IMR-90 (cell line): ENCODE data around the gene GNB1L. TPM values are rescaled to one million over a fixed set of nuclear protein-coding genes. Genes with fewer than 3 reads are reported as not detected.

Experiments used
- ATAC-seq: fragments of 200-7000 bp; cut with Tn5 transposase; 2 replicates; pipeline ENCODE4 v1.9.1; 2020; ENCODE audit warnings: low read depth, mild to moderate bottlenecking, moderate library complexity
- BruUV-seq: library from RNA; stranded (reverse); fragments of 400-500 nt; replicated peaks from 2 replicates; lab custom pipeline; 2021; lab: Mats Ljungman, UMichigan
- CTCF ChIA-PET: fragments of 300-600 bp; formaldehyde crosslinking; extraction: SDS; loops from one replicate; lab custom pipeline; 2021; ENCODE audit warnings: antibody characterized with exemption; lab: Yijun Ruan, JAX
- POLR2A ChIA-PET: fragments of 300-600 bp; sonication (Branson Sonifier 250); formaldehyde crosslinking; loops from one replicate; lab custom pipeline; 2022; ENCODE audit warnings: antibody characterized with exemption; ENCODE audit not compliant: unreplicated experiment; lab: Charles Lee
- DNase-seq: peaks from one replicate; pipeline ENCODE4 v3.0.0; 2013
- H2AFZ ChIP-seq: replicated peaks from 2 replicates; pipeline ENCODE3; 2013; ENCODE audit warnings: low read length, mild to moderate bottlenecking; ENCODE audit not compliant: poor library complexity
- H2AK5ac ChIP-seq: 2 replicates; pipeline ENCODE4 v1.6.1; 2013; ENCODE audit warnings: low read depth, low read length, inconsistent platforms
- H2AK9ac ChIP-seq: replicated peaks from 2 replicates; pipeline ENCODE3; 2013; ENCODE audit warnings: mild to moderate bottlenecking, low read depth, low read length, moderate library complexity; ENCODE audit not compliant: poor library complexity
- H2BK120ac ChIP-seq: 2 replicates; pipeline ENCODE4 v1.6.1; 2013; ENCODE audit warnings: low read depth, low read length, inconsistent platforms
- H2BK15ac ChIP-seq: 3 replicates; pipeline ENCODE4 v1.6.1; 2013; ENCODE audit warnings: low read depth, low read length, inconsistent platforms
- H2BK20ac ChIP-seq: 2 replicates; pipeline ENCODE4 v1.6.1; 2013; ENCODE audit warnings: low read depth, mild to moderate bottlenecking, inconsistent platforms, low read length, moderate library complexity
- H2BK5ac ChIP-seq: 2 replicates; pipeline ENCODE4 v1.6.1; 2013; ENCODE audit warnings: mild to moderate bottlenecking, low read depth, low read length, inconsistent platforms; ENCODE audit not compliant: poor library complexity, severe bottlenecking
- H3K14ac ChIP-seq: replicated peaks from 2 replicates; pipeline ENCODE4 v1.6.1; 2013; ENCODE audit warnings: low read depth, low read length, inconsistent platforms
- H3K18ac ChIP-seq: 2 replicates; pipeline ENCODE4 v1.6.1; 2013; ENCODE audit warnings: low read depth, low read length, control low read depth
- H3K23ac ChIP-seq: 2 replicates; pipeline ENCODE4 v1.6.1; 2013; ENCODE audit warnings: low read depth, low read length, inconsistent platforms
- H3K27ac ChIP-seq: 2 replicates; pipeline ENCODE4 v1.5.1; 2013; ENCODE audit warnings: mild to moderate bottlenecking, control low read depth, low read length; ENCODE audit not compliant: insufficient read depth
- H3K27me3 ChIP-seq: 2 replicates; pipeline ENCODE4 v1.6.1; 2013; ENCODE audit warnings: low read length; ENCODE audit not compliant: control insufficient read depth, insufficient read depth
- H3K36me3 ChIP-seq: 2 replicates; pipeline ENCODE4 v1.6.1; 2013; ENCODE audit warnings: low read length, mixed read lengths; ENCODE audit not compliant: control insufficient read depth, insufficient read depth
- H3K4ac ChIP-seq: 2 replicates; pipeline ENCODE4 v1.6.1; 2013; ENCODE audit warnings: low read depth, low read length, inconsistent platforms
- H3K4me1 ChIP-seq: 2 replicates; pipeline ENCODE4 v1.6.1; 2013; ENCODE audit warnings: low read length, mixed read lengths; ENCODE audit not compliant: control insufficient read depth, insufficient read depth
- H3K4me2 ChIP-seq: 2 replicates; pipeline ENCODE4 v1.6.1; 2013; ENCODE audit warnings: low read depth, mild to moderate bottlenecking, control low read depth, low read length, moderate library complexity
- H3K4me3 ChIP-seq: 2 replicates; pipeline ENCODE4 v1.5.1; 2013; ENCODE audit warnings: low read depth, mild to moderate bottlenecking, control low read depth, low read length, moderate library complexity; ENCODE audit not compliant: insufficient read depth
- H3K56ac ChIP-seq: 2 replicates; pipeline ENCODE4 v1.6.1; 2013; ENCODE audit warnings: low read length, inconsistent platforms; ENCODE audit not compliant: insufficient read depth; ENCODE audit errors: extremely low read depth
- H3K79me1 ChIP-seq, 2 experiments: 2 replicates each; pipeline ENCODE4 v1.6.1; 2013; ENCODE audit warnings: low read length in 2 of 2, inconsistent platforms in 1 of 2, low read depth in 1 of 2
- H3K9ac ChIP-seq: 2 replicates; pipeline ENCODE4 v1.6.1; 2013; ENCODE audit warnings: low read depth, low read length, control low read depth
- H3K9me1 ChIP-seq: 2 replicates; pipeline ENCODE4 v1.6.1; 2013; ENCODE audit warnings: low read length, inconsistent platforms; ENCODE audit not compliant: insufficient read depth
- H3K9me3 ChIP-seq: 2 replicates; pipeline ENCODE4 v1.6.1; 2013; ENCODE audit warnings: low read length; ENCODE audit not compliant: control insufficient read depth, insufficient read depth
- H4K20me1 ChIP-seq: 2 replicates; pipeline ENCODE4 v1.6.1; 2013; ENCODE audit warnings: low read length, inconsistent platforms; ENCODE audit not compliant: insufficient read depth
- H4K5ac ChIP-seq: 2 replicates; pipeline ENCODE4 v1.6.1; 2013; ENCODE audit warnings: mild to moderate bottlenecking, low read depth, low read length, control low read depth
- H4K8ac ChIP-seq, 2 experiments: 2 replicates each; pipeline ENCODE4 v1.6.1; 2013; ENCODE audit warnings: low read depth in 2 of 2, low read length in 2 of 2, control low read depth in 1 of 2, inconsistent platforms in 1 of 2
- H4K91ac ChIP-seq: 2 replicates; pipeline ENCODE4 v1.6.1; 2013; ENCODE audit warnings: low read depth, low read length, inconsistent platforms; ENCODE audit not compliant: insufficient read depth
- BHLHE40 ChIP-seq: fragments of 150-350 bp; IDR thresholded peaks from 2 replicates; pipeline ENCODE4 v1.6.1; 2016; ENCODE audit warnings: mild to moderate bottlenecking, low read depth, low read length
- CEBPB ChIP-seq: IDR thresholded peaks from 2 replicates; pipeline ENCODE4 v1.6.1; 2012; ENCODE audit warnings: low read depth, low read length, improper control_type of control experiment
- CHD1 ChIP-seq: IDR thresholded peaks from 2 replicates; pipeline ENCODE4 v1.6.1; 2012; ENCODE audit warnings: low read depth, low read length, improper control_type of control experiment
- FOS ChIP-seq: fragments of 150-350 bp; IDR thresholded peaks from 2 replicates; pipeline ENCODE4 v1.6.1; 2016; ENCODE audit warnings: low read depth, low read length
- MAFK ChIP-seq: IDR thresholded peaks from 2 replicates; pipeline ENCODE4 v1.6.1; 2012; ENCODE audit warnings: low read depth, low read length, improper control_type of control experiment
- MAZ ChIP-seq: IDR thresholded peaks from 2 replicates; pipeline ENCODE4 v1.6.1; 2012; ENCODE audit warnings: low read depth, mild to moderate bottlenecking, low read length, improper control_type of control experiment, moderate library complexity, borderline replicate concordance
- MXI1 ChIP-seq: IDR thresholded peaks from 2 replicates; pipeline ENCODE4 v1.6.1; 2012; ENCODE audit warnings: low read depth, mild to moderate bottlenecking, low read length, moderate library complexity, borderline replicate concordance
- RFX5 ChIP-seq: IDR thresholded peaks from 2 replicates; pipeline ENCODE4 v1.8.0; 2012; ENCODE audit warnings: low read depth, mild to moderate bottlenecking, low read length, moderate library complexity
- SMC3 ChIP-seq: fragments of 150-350 bp; IDR thresholded peaks from 2 replicates; pipeline ENCODE4 v1.6.1; 2016; ENCODE audit warnings: low read depth, mild to moderate bottlenecking, antibody characterized with exemption, low read length, moderate library complexity
- WGBS, 2 experiments: methylation state at CpG; one replicate each; pipeline versions ENCODE4 v1.1.5 to v1.1.7; 2013; ENCODE audit warnings: missing lambda C conversion rate in 2 of 2; ENCODE audit not compliant: insufficient read length in 1 of 2; ENCODE audit errors: extremely low coverage in 2 of 2; 5-methylcytosine and 5-hydroxymethylcytosine counted together
- dilution Hi-C: fragments of 300-500 bp; cut with HindIII; formaldehyde crosslinking; loops from one replicate; pipeline ENCODE4 v1.14.3; 2018; ENCODE audit warnings: low sequenced_read_pairs; ENCODE audit not compliant: unreplicated experiment
- in situ Hi-C: fragments of 300-500 bp; cut with MboI; formaldehyde crosslinking; loops from 3 replicates; pipeline ENCODE4 v1.14.3; 2019; ENCODE audit warnings: low sequenced_read_pairs, inconsistent platforms, mixed read lengths
- intact Hi-C: fragments of 100-400 bp; cut with micrococcal nuclease; formaldehyde crosslinking; loops from 2 replicates; pipeline ENCODE4 v1.10.0; 2022
- polyA plus RNA-seq, 3 experiments: library from polyadenylated mRNA; depleted of rRNA; stranded (reverse); fragments of >200 nt; gene quantifications; 2 replicates each; pipeline ENCODE4 v1.2.3, GENCODE V29; 2012; ENCODE audit warnings: low replicate concordance in 1 of 3
- total RNA-seq: library from RNA; depleted of rRNA; stranded (reverse); fragments of >200 nt; gene quantifications from 2 replicates; pipeline ENCODE4 v1.2.3, GENCODE V29; 2012
- TF ChIP-seq, protein P1 (sequence below): fragments of 150-350 bp; IDR thresholded peaks from 2 replicates; pipeline ENCODE4 v1.6.1; 2016; ENCODE audit warnings: low read depth, mild to moderate bottlenecking, low read length, moderate library complexity, borderline replicate concordance
- TF ChIP-seq, protein P2 (sequence below): conservative IDR thresholded peaks from 2 replicates; pipeline ENCODE4 v1.5.1; 2012; ENCODE audit warnings: mild to moderate bottlenecking, low read depth, low read length, improper control_type of control experiment

Gene GNB1L
- total and polyA plus RNA-seq, 2 of the 4 experiments (the other 2 are of a cell fraction): 2.5 to 4.4 TPM

DNA sequence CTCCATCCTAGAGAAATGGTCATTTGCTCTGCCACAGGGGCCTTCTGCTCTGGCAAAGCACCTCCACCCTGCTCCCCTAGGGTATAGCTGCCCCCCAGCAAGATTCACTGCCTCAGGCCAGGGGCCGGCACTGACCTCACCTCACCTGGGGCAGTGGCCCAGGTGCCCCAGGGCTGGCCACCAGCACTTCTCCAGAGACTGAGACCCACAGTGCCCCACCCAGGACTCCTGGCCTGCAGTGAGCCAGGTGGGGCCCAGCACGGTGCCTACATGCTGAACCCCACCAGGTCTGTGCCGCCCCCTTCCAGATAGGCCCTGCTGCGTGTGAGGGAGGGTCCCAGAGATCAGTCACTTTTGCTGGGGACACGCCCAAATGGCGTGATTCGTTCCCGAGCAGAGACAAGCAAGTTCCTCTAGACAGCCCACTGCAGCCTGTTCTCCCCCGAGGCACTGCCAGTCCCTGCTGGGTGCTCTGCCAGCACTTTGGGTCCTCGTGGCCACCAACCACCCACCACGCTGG is 10.8 kb downstream of the GNB1L start:
- Histone ChIP-seq H3K79me1 (peaks cover 20 to 71% of the 10 kb centered on the region in 2 experiments), H3K9ac (no peak overlapping the region), H3K14ac (no peak overlapping the region), H3K36me3 (peaks cover 6% of the 10 kb centered on the region), H2AK9ac (peak overlapping the region; percentile 62), H3K27ac (no peak overlapping the region), H3K4me2 (no peak overlapping the region), H3K18ac (no peak overlapping the region), H2BK20ac (no peak overlapping the region), H3K4ac (no peak overlapping the region), H2BK120ac (no peak overlapping the region), H2BK5ac (no peak overlapping the region), H3K23ac (no peak overlapping the region), H3K56ac (no peak overlapping the region), H3K9me3 (peaks cover 3% of the 10 kb centered on the region; the same call in 1 of the 2 replicates), H4K20me1 (peaks cover 37% of the 10 kb centered on the region), H3K27me3 (no peaks in the 10 kb centered on the region), H4K91ac (no peak overlapping the region), H2AFZ (no peak overlapping the region), H2AK5ac (no peak overlapping the region), H2BK15ac (no peak overlapping the region), H4K8ac (no peak overlapping the region), H3K9me1 (peaks cover 19% of the 10 kb centered on the region), H4K5ac (no peak overlapping the region), H3K4me1 (peaks cover 8% of the 10 kb centered on the region), H3K4me3 (no peak overlapping the region)
- no peak for DNase-seq
- in situ Hi-C loops (no loop called here), intact Hi-C loops (no loop called here), dilution Hi-C loops (no loop called here)
- BruUV-seq: no TSS peak
- ChIA-PET POLR2A (no interaction called here), CTCF (no interaction called here)
- 100% methylated on average over 6 of the region's 11 CpGs; no CpG with 5 or more reads in 1 of the 2 experiments for WGBS, 2 experiments
- TF ChIP-seq CEBPB (no peak), CHD1 (no peak), MXI1 (no peak), MAFK (no peak), MAZ (no peak), RFX5 (no peak), BHLHE40 (no peak), FOS (no peak), SMC3 (no peak)
- TF ChIP-seq, protein P1, sequence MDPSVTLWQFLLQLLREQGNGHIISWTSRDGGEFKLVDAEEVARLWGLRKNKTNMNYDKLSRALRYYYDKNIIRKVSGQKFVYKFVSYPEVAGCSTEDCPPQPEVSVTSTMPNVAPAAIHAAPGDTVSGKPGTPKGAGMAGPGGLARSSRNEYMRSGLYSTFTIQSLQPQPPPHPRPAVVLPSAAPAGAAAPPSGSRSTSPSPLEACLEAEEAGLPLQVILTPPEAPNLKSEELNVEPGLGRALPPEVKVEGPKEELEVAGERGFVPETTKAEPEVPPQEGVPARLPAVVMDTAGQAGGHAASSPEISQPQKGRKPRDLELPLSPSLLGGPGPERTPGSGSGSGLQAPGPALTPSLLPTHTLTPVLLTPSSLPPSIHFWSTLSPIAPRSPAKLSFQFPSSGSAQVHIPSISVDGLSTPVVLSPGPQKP: no peak
- TF ChIP-seq, protein P2, sequence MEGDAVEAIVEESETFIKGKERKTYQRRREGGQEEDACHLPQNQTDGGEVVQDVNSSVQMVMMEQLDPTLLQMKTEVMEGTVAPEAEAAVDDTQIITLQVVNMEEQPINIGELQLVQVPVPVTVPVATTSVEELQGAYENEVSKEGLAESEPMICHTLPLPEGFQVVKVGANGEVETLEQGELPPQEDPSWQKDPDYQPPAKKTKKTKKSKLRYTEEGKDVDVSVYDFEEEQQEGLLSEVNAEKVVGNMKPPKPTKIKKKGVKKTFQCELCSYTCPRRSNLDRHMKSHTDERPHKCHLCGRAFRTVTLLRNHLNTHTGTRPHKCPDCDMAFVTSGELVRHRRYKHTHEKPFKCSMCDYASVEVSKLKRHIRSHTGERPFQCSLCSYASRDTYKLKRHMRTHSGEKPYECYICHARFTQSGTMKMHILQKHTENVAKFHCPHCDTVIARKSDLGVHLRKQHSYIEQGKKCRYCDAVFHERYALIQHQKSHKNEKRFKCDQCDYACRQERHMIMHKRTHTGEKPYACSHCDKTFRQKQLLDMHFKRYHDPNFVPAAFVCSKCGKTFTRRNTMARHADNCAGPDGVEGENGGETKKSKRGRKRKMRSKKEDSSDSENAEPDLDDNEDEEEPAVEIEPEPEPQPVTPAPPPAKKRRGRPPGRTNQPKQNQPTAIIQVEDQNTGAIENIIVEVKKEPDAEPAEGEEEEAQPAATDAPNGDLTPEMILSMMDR: no peak
- no peak for ATAC-seq
